Uterus (tissue), 2 donors: ENCODE data around the gene PRKG1.

Experiments used
- POLR2A ChIP-seq, 2 donors: fragments of 450-650 bp; IDR thresholded peaks; one replicate each; pipeline ENCODE4 v1.6.1; 2016; ENCODE audit warnings: antibody characterized with exemption in 2 of 2, mild to moderate bottlenecking in 1 of 2, moderate library complexity in 1 of 2
- TF ChIP-seq, protein P1 (sequence below), 4 experiments: fragments of 200-600 bp in 2 of 4; fragments of 450-650 bp in 2 of 4; sonication (generic) in 2 of 4; IDR thresholded peaks; one replicate each; pipeline ENCODE4 v1.5.1; 2016 to 2019; ENCODE audit warnings: antibody characterized with exemption in 4 of 4, mild to moderate bottlenecking in 2 of 4, moderate library complexity in 1 of 4

GRCh38 chr10:51918440-51918839 lies 844.2 kb downstream of the PRKG1 start:
- TF ChIP-seq, protein P1, sequence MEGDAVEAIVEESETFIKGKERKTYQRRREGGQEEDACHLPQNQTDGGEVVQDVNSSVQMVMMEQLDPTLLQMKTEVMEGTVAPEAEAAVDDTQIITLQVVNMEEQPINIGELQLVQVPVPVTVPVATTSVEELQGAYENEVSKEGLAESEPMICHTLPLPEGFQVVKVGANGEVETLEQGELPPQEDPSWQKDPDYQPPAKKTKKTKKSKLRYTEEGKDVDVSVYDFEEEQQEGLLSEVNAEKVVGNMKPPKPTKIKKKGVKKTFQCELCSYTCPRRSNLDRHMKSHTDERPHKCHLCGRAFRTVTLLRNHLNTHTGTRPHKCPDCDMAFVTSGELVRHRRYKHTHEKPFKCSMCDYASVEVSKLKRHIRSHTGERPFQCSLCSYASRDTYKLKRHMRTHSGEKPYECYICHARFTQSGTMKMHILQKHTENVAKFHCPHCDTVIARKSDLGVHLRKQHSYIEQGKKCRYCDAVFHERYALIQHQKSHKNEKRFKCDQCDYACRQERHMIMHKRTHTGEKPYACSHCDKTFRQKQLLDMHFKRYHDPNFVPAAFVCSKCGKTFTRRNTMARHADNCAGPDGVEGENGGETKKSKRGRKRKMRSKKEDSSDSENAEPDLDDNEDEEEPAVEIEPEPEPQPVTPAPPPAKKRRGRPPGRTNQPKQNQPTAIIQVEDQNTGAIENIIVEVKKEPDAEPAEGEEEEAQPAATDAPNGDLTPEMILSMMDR (IDR thresholded peaks at IDR 0.05): no peak
- TF ChIP-seq POLR2A (IDR thresholded peaks at IDR 0.05): no peak
